Measurements from ENCODE around the gene ADIPOR2. TPM values are rescaled to one million over a fixed set of nuclear protein-coding genes. Genes with fewer than 3 reads are reported as not detected.

Gene ADIPOR2
- total and polyA plus RNA-seq, 2 of the 4 experiments (the other 2 are of a cell fraction): 20.0 to 24.9 TPM

DNA sequence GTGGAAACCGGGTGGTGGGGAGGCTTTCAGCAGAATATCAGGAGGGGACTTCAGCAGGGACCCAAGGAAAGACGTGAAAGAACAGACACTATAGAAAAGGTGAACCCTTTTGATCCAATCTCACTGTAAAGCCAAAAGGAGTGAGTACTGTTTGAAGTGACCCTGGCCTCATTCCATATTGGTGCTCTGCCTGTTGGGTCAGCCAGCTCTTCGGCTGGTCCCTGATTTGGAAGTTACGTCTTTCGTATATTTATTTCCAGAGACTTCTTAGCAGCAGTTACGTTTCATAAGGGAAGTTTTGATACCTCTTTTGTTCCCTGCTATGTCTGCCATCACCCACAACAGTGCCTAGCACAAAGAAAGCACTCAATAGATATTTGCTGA, 39.9 kb upstream of the ADIPOR2 start:
- Histone ChIP-seq H2BK20ac (ENCODE audit: low read depth, low read length) (no peak overlapping the region), H2BK120ac (ENCODE audit: low read depth, low read length) (no peak overlapping the region), H3K9me1 (ENCODE audit: insufficient read depth, low read length) (peaks cover 6% of the 10 kb centered on the region), H3K56ac (ENCODE audit: extremely low read depth, insufficient read depth, low read length) (no peak overlapping the region), H2AK5ac (ENCODE audit: low read depth, low read length) (no peak overlapping the region), H4K8ac (ENCODE audit: low read depth in 2 of 2, low read length in 2 of 2) (no peak overlapping the region), H3K4me2 (ENCODE audit: low read depth, low read length) (no peak overlapping the region), H3K27ac (ENCODE audit: insufficient read depth, low read length) (no peak overlapping the region), H3K4me3 (ENCODE audit: insufficient read depth, low read depth, low read length) (no peak overlapping the region), H2AK9ac (replicated peaks; ENCODE audit: low read depth, low read length, poor library complexity) (no peak overlapping the region), H4K91ac (ENCODE audit: insufficient read depth, low read depth, low read length) (no peak overlapping the region), H3K9me3 (ENCODE audit: control insufficient read depth, insufficient read depth, low read length) (no peaks in the 10 kb centered on the region), H3K4me1 (ENCODE audit: control insufficient read depth, insufficient read depth, low read length) (peaks cover 4% of the 10 kb centered on the region), H2BK5ac (ENCODE audit: low read depth, low read length, poor library complexity, severe bottlenecking) (no peak overlapping the region), H4K20me1 (ENCODE audit: insufficient read depth, low read length) (peaks cover 22% of the 10 kb centered on the region; the same call in 1 of the 2 replicates), H3K14ac (replicated peaks; ENCODE audit: low read depth, low read length) (no peak overlapping the region), H2BK15ac (ENCODE audit: low read depth, low read length) (no peak overlapping the region), H3K4ac (ENCODE audit: low read depth, low read length) (no peak overlapping the region), H3K23ac (ENCODE audit: low read depth, low read length) (no peak overlapping the region), H3K18ac (ENCODE audit: low read depth, low read length) (no peak overlapping the region), H2AFZ (replicated peaks; ENCODE audit: low read length, poor library complexity) (no peak overlapping the region), H3K9ac (ENCODE audit: low read depth, low read length) (no peak overlapping the region), H4K5ac (ENCODE audit: low read depth, low read length) (no peak overlapping the region), H3K36me3 (ENCODE audit: control insufficient read depth, insufficient read depth, low read length) (peaks cover 12% of the 10 kb centered on the region), H3K79me1 (ENCODE audit: low read depth in 1 of 2, low read length in 2 of 2) (peaks cover 0 to 35% of the 10 kb centered on the region in 2 experiments; a peak in 3 of 4 replicates), H3K27me3 (ENCODE audit: control insufficient read depth, insufficient read depth, low read length) (no peaks in the 10 kb centered on the region)
- WGBS, 2 experiments (ENCODE audit: extremely low coverage in 2 of 2, insufficient read length in 1 of 2): 83% methylated on average over 1 of the region's 6 CpGs; no CpG with 5 or more reads in 1 of the 2 experiments
- DNase-seq: no peak
- ChIA-PET POLR2A (ENCODE audit: unreplicated experiment) (no interaction called here), CTCF (interaction anchor here (1.0 to 1.6 kb wide), 2 partner anchors 14 to 16 kb away, joined by 3 to 4 read pairs; no protein-coding TSS in a partner anchor)
- in situ Hi-C loops (cut with MboI; ENCODE audit: low sequenced_read_pairs) (loop anchor here (10.0 to 25.0 kb wide), 2 partner anchors 374 to 636 kb away; no protein-coding TSS in a partner anchor), intact Hi-C loops (cut with micrococcal nuclease) (no loop called here), dilution Hi-C loops (cut with HindIII; ENCODE audit: low sequenced_read_pairs, unreplicated experiment) (no loop called here)
- BruUV-seq (replicated peaks): no TSS peak
- no peak for ATAC-seq (ENCODE audit: low read depth)
- TF ChIP-seq MXI1 (IDR thresholded peaks at IDR 0.05; ENCODE audit: borderline replicate concordance, low read depth, low read length) (no peak), RAD21 (IDR thresholded peaks at IDR 0.05; ENCODE audit: low read length) (no peak), FOS (IDR thresholded peaks at IDR 0.05; ENCODE audit: low read depth, low read length) (no peak), MAFK (IDR thresholded peaks at IDR 0.05; ENCODE audit: low read depth, low read length) (no peak), BHLHE40 (IDR thresholded peaks at IDR 0.05; ENCODE audit: low read depth, low read length) (no peak), RFX5 (IDR thresholded peaks at IDR 0.05; ENCODE audit: low read depth, low read length) (no peak), RCOR1 (IDR thresholded peaks at IDR 0.05; ENCODE audit: insufficient replicate concordance, low read length) (no peak), CEBPB (IDR thresholded peaks at IDR 0.05; ENCODE audit: low read depth, low read length) (no peak), NFE2L2 (IDR thresholded peaks at IDR 0.05; ENCODE audit: low read depth, low read length) (no peak), MAZ (IDR thresholded peaks at IDR 0.05; ENCODE audit: borderline replicate concordance, low read depth, low read length) (no peak)
- TF ChIP-seq, protein P1, sequence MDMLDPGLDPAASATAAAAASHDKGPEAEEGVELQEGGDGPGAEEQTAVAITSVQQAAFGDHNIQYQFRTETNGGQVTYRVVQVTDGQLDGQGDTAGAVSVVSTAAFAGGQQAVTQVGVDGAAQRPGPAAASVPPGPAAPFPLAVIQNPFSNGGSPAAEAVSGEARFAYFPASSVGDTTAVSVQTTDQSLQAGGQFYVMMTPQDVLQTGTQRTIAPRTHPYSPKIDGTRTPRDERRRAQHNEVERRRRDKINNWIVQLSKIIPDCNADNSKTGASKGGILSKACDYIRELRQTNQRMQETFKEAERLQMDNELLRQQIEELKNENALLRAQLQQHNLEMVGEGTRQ (IDR thresholded peaks at IDR 0.05; ENCODE audit: low read depth, low read length): no peak
- TF ChIP-seq, protein P2, sequence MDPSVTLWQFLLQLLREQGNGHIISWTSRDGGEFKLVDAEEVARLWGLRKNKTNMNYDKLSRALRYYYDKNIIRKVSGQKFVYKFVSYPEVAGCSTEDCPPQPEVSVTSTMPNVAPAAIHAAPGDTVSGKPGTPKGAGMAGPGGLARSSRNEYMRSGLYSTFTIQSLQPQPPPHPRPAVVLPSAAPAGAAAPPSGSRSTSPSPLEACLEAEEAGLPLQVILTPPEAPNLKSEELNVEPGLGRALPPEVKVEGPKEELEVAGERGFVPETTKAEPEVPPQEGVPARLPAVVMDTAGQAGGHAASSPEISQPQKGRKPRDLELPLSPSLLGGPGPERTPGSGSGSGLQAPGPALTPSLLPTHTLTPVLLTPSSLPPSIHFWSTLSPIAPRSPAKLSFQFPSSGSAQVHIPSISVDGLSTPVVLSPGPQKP (IDR thresholded peaks at IDR 0.05; ENCODE audit: borderline replicate concordance, low read depth, low read length): no peak
- TF ChIP-seq, protein P3, sequence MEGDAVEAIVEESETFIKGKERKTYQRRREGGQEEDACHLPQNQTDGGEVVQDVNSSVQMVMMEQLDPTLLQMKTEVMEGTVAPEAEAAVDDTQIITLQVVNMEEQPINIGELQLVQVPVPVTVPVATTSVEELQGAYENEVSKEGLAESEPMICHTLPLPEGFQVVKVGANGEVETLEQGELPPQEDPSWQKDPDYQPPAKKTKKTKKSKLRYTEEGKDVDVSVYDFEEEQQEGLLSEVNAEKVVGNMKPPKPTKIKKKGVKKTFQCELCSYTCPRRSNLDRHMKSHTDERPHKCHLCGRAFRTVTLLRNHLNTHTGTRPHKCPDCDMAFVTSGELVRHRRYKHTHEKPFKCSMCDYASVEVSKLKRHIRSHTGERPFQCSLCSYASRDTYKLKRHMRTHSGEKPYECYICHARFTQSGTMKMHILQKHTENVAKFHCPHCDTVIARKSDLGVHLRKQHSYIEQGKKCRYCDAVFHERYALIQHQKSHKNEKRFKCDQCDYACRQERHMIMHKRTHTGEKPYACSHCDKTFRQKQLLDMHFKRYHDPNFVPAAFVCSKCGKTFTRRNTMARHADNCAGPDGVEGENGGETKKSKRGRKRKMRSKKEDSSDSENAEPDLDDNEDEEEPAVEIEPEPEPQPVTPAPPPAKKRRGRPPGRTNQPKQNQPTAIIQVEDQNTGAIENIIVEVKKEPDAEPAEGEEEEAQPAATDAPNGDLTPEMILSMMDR (conservative IDR thresholded peaks at IDR 0.05; ENCODE audit: low read depth, low read length): no peak
